ENCODE measurements around the gene MIXL1. TPM values are rescaled to one million over a fixed set of nuclear protein-coding genes. Genes with fewer than 3 reads are reported as not detected.

The MIXL1 gene
- total RNA-seq = not detected in 2 replicates

GRCh38 chr1:226223157-226223785, at the start of gene MIXL1:
Gene MIXL1, plus strand, starts transcription at chr1:226223664. Its CDS starts 18 bp downstream, at chr1:226223682.

GRCh38 chr1:226186124-226187018, 37.1 kb upstream of the MIXL1 start, which contains the start of gene ACBD3:
Gene ACBD3, minus strand, starts transcription at chr1:226186741. Its CDS starts 66 bp downstream, at chr1:226186675.

Other genes starting within 250 kb of the MIXL1 start
- 12.2 and 13.0 TPM in 2 replicates for gene SDE2, start 224.3 kb upstream of the MIXL1 start, total RNA-seq
- 319 and 359 TPM in 2 replicates for gene H3-3A, start 160.9 kb upstream of the MIXL1 start, total RNA-seq
- 40.5 and 47.5 TPM in 2 replicates for gene ACBD3, start 36.9 kb upstream of the MIXL1 start, total RNA-seq
- 4.1 and 9.6 TPM in 2 replicates for gene LIN9, start 85.5 kb downstream of the MIXL1 start, total RNA-seq
- gene PARP1, start 184.4 kb downstream of the MIXL1 start, total RNA-seq = 93.0 and 158 TPM in 2 replicates

Data from hair follicular keratinocyte (primary cell).